ENCODE data around the gene USE1. TPM values are rescaled to one million over a fixed set of nuclear protein-coding genes. Genes with fewer than 3 reads are reported as not detected.

Gene USE1
- total and polyA plus RNA-seq, 2 experiments from 2014 or later = 15.5 to 19.4 TPM

- TF ChIP-seq CTCF (conservative IDR thresholded peaks at IDR 0.05; ENCODE audit: low read depth in 2 of 2) = no peak
Observed at GRCh38 chr19:17192751-17193150, 22.4 kb upstream of the USE1 start (continued).

DNA sequence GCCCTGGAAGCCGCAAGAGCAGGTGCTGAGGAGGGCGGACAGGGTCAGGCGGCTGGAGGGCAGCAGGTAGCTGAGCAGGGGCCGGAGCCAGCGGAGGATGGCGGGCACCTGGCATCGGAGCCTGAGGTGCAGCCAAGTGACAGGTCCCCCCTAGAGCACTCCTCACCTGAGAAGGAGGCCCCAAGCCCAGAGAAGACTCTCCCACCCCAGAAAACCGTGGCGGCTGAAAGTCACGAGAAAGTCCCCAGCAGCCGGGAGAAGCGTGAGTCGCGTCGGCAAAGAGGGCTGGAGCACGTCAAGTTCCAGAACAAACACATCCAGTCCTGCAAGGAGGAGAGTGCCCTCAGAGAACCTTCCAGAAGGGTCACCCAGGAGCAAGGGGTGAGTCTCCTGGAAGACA lies 20.5 kb upstream of the USE1 start:
- Histone ChIP-seq H3K27me3 (ENCODE audit: insufficient read depth) (no peaks in the 10 kb centered on the region), H3K4me2 (no peak overlapping the region), H3K27ac (ENCODE audit: low read depth) (no peak overlapping the region), H4K20me1 (replicated peaks; ENCODE audit: insufficient read depth) (no peaks in the 10 kb centered on the region), H3K36me3 (ENCODE audit: insufficient read depth) (peaks cover 9% of the 10 kb centered on the region), H2AFZ (no peak overlapping the region), H3K9me2 (ENCODE audit: insufficient read depth) (no peaks in the 10 kb centered on the region), H3F3A (replicated peaks; ENCODE audit: low read depth) (no peaks in the 10 kb centered on the region), H3K4me3 (no peak overlapping the region), H3K79me2 (replicated peaks; ENCODE audit: insufficient read depth) (no peaks in the 10 kb centered on the region), H3K4me1 (ENCODE audit: insufficient read depth) (no peaks in the 10 kb centered on the region)
- H3K27me3 Mint-ChIP-seq (ENCODE audit: insufficient read depth, low read depth, poor library complexity) = no peaks in the 10 kb centered on the region
- no peak for DNase-seq (ENCODE audit: low spot score)
- no peaks in the 10 kb centered on the region for H3K4me1 Mint-ChIP-seq
- ATAC-seq = no peak
- H3K27ac Mint-ChIP-seq = no peak overlapping the region
- no peak overlapping the region for H3K4me3 Mint-ChIP-seq
- H3K36me3 Mint-ChIP-seq (ENCODE audit: low read depth) = peaks cover 45% of the 10 kb centered on the region
- no peaks in the 10 kb centered on the region; the same call in 2 of the 3 replicates for H3K9me3 Mint-ChIP-seq
- TF ChIP-seq, protein P1, sequence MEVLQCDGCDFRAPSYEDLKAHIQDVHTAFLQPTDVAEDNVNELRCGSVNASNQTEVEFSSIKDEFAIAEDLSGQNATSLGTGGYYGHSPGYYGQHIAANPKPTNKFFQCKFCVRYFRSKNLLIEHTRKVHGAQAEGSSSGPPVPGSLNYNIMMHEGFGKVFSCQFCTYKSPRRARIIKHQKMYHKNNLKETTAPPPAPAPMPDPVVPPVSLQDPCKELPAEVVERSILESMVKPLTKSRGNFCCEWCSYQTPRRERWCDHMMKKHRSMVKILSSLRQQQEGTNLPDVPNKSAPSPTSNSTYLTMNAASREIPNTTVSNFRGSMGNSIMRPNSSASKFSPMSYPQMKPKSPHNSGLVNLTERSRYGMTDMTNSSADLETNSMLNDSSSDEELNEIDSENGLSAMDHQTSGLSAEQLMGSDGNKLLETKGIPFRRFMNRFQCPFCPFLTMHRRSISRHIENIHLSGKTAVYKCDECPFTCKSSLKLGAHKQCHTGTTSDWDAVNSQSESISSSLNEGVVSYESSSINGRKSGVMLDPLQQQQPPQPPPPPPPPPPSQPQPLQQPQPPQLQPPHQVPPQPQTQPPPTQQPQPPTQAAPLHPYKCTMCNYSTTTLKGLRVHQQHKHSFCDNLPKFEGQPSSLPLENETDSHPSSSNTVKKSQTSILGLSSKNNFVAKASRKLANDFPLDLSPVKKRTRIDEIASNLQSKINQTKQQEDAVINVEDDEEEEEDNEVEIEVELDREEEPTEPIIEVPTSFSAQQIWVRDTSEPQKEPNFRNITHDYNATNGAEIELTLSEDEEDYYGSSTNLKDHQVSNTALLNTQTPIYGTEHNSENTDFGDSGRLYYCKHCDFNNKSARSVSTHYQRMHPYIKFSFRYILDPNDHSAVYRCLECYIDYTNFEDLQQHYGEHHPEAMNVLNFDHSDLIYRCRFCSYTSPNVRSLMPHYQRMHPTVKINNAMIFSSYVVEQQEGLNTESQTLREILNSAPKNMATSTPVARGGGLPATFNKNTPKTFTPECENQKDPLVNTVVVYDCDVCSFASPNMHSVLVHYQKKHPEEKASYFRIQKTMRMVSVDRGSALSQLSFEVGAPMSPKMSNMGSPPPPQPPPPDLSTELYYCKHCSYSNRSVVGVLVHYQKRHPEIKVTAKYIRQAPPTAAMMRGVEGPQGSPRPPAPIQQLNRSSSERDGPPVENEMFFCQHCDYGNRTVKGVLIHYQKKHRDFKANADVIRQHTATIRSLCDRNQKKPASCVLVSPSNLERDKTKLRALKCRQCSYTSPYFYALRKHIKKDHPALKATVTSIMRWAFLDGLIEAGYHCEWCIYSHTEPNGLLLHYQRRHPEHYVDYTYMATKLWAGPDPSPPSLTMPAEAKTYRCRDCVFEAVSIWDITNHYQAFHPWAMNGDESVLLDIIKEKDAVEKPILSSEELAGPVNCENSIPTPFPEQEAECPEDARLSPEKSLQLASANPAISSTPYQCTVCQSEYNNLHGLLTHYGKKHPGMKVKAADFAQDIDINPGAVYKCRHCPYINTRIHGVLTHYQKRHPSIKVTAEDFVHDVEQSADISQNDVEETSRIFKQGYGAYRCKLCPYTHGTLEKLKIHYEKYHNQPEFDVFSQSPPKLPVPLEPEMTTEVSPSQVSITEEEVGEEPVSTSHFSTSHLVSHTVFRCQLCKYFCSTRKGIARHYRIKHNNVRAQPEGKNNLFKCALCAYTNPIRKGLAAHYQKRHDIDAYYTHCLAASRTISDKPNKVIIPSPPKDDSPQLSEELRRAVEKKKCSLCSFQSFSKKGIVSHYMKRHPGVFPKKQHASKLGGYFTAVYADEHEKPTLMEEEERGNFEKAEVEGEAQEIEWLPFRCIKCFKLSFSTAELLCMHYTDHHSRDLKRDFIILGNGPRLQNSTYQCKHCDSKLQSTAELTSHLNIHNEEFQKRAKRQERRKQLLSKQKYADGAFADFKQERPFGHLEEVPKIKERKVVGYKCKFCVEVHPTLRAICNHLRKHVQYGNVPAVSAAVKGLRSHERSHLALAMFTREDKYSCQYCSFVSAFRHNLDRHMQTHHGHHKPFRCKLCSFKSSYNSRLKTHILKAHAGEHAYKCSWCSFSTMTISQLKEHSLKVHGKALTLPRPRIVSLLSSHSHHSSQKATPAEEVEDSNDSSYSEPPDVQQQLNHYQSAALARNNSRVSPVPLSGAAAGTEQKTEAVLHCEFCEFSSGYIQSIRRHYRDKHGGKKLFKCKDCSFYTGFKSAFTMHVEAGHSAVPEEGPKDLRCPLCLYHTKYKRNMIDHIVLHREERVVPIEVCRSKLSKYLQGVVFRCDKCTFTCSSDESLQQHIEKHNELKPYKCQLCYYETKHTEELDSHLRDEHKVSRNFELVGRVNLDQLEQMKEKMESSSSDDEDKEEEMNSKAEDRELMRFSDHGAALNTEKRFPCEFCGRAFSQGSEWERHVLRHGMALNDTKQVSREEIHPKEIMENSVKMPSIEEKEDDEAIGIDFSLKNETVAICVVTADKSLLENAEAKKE (CRISPR knock-in tag; IDR thresholded peaks at IDR 0.05) = no peak
- TF ChIP-seq CTCF (conservative IDR thresholded peaks at IDR 0.05; ENCODE audit: low read depth in 2 of 2) = no peak
- TF ChIP-seq ETS1 (IDR thresholded peaks at IDR 0.05) = no peak
- TF ChIP-seq ZNF114 (CRISPR knock-in tag; IDR thresholded peaks at IDR 0.05) = no peak
- no peak for TF ChIP-seq ZNF331 (CRISPR knock-in tag; IDR thresholded peaks at IDR 0.05; ENCODE audit: low read depth)
- no peak for TF ChIP-seq POLR2AphosphoS5 (IDR thresholded peaks at IDR 0.05; ENCODE audit: low read depth)
- no peak for TF ChIP-seq EZH2 (IDR thresholded peaks at IDR 0.05; ENCODE audit: low read depth, unreplicated experiment)
- no peak for TF ChIP-seq NANOG (IDR thresholded peaks at IDR 0.05; ENCODE audit: borderline replicate concordance)
- TF ChIP-seq REST (IDR thresholded peaks at IDR 0.05; ENCODE audit: unreplicated experiment) = no peak
- no peak for TF ChIP-seq JUNB (IDR thresholded peaks at IDR 0.05; ENCODE audit: unreplicated experiment)
- TF ChIP-seq STAT1 (IDR thresholded peaks at IDR 0.05; ENCODE audit: unreplicated experiment) = no peak

All from GM23338 (cell line).